Right cardiac atrium (tissue), 5 donors: ENCODE data around the gene STAM. TPM values are rescaled to one million over a fixed set of nuclear protein-coding genes. Genes with fewer than 3 reads are reported as not detected.
"Not testable (repeated sequence)": the region's sequence is repeated elsewhere in the genome, so short reads cannot be mapped to it uniquely, and the experiment has no call there.

Experiments used
- ATAC-seq, 2 donors: fragments of 200-7000 bp; cut with Tn5 transposase; one replicate each; pipeline versions ENCODE4 v1.8.0 to v1.9.1; 2020; ENCODE audit warnings: moderate library complexity in 2 of 2, mild to moderate bottlenecking in 1 of 2
- DNase-seq, 3 donors: peaks; one replicate each; pipeline ENCODE4 v3.0.0-alpha.2; 2020
- H3K27ac ChIP-seq: one replicate; pipeline ENCODE4 v1.5.1; 2013; ENCODE audit warnings: mild to moderate bottlenecking, low read length, control low read depth, moderate library complexity
- H3K27me3 ChIP-seq: one replicate; pipeline ENCODE4 v1.6.1; 2013; ENCODE audit not compliant: control insufficient read depth, insufficient read depth
- H3K4me1 ChIP-seq: one replicate; pipeline ENCODE4 v1.6.1; 2013; ENCODE audit warnings: low read length; ENCODE audit not compliant: control insufficient read depth, insufficient read depth
- H3K4me3 ChIP-seq: one replicate; pipeline ENCODE4 v1.5.1; 2013; ENCODE audit warnings: low read length, control low read depth
- H3K9me3 ChIP-seq: one replicate; pipeline ENCODE4 v1.6.1; 2013; ENCODE audit warnings: low read length; ENCODE audit not compliant: control insufficient read depth
- WGBS: extraction: QIAGEN DNeasy Blood & Tissue Kit; methylation state at CpG from one replicate; pipeline ENCODE4 v1.1.7; 2013; 5-methylcytosine and 5-hydroxymethylcytosine counted together
- intact Hi-C, 4 donors: fragments of 100-400 bp; cut with DNase I; formaldehyde crosslinking; loops; one replicate each; pipeline versions ENCODE4 v1.11.0 to v1.14.0; 2022 to 2023
- polyA plus RNA-seq: library from polyadenylated mRNA; stranded (reverse); fragments of 200-250 nt; gene quantifications from one replicate; pipeline ENCODE4 v1.2.3, GENCODE V29; 2013
- total RNA-seq, 4 donors: library from RNA; stranded (reverse); fragmentation: NEBNext Ultra II Directional; extraction: Animal tissue kit (Norgen Biotek cat#: 25700); gene quantifications; one replicate each; pipeline ENCODE4 v1.2.1, GENCODE V29; 2021
- donor health status: healthy with polysubstance abuse.
- donor health status: DM: no; HTN: yes; CAD: no.
- donor health status: DM: no; HTN: no; CAD: no.
- donor health status: DM: no; HTN: yes; CAD: no; lungs with severe emphysema.
- donor health status: DM: yes; HTN: yes; CAD: no.

Gene STAM
- total and polyA plus RNA-seq, 5 donors: 16.8 to 37.9 (median 33.7) TPM

GRCh38 chr10:17617031-17617911, 26.7 kb upstream of the STAM start, which contains the start of gene HACD1:
Gene HACD1, minus strand, starts transcription at chr10:17617374. Its CDS starts 35 bp downstream, at chr10:17617339.
- WGBS: under 1% methylated on average over 92 of the region's 92 CpGs

GRCh38 chr10:17622061-17622460, 21.9 kb upstream of the STAM start:
- Histone ChIP-seq H3K27ac (no peak overlapping the region), H3K27me3 (no peaks in the 10 kb centered on the region), H3K9me3 (no peaks in the 10 kb centered on the region), H3K4me1 (no peaks in the 10 kb centered on the region), H3K4me3 (no peak overlapping the region)
- DNase-seq (no peak), ATAC-seq (no peak)
- WGBS: 79% methylated on average over 8 of the region's 8 CpGs
- intact Hi-C loops: no loop called here

More at GRCh38 chr10:17617031-17617911, 26.7 kb upstream of the STAM start, which contains the start of gene HACD1:
- intact Hi-C loops: loop anchor here in 1 of 4 donors (10.0 kb wide), 1 partner anchor 118 kb away; no protein-coding TSS in a partner anchor
- DNase-seq (peak; percentile 62 to 86 (median 83)), ATAC-seq (peak; percentile 90)
- Histone ChIP-seq H3K4me1 (no peaks in the 10 kb centered on the region), H3K4me3 (peak within 1 kb of the TSS; percentile 80), H3K27ac (peak within 1 kb of the TSS; percentile 75), H3K27me3 (no peaks in the 10 kb centered on the region), H3K9me3 (no peaks in the 10 kb centered on the region)

- Histone ChIP-seq H3K27ac (no peak overlapping the region), H3K27me3 (no peaks in the 10 kb centered on the region), H3K9me3 (no peaks in the 10 kb centered on the region), H3K4me1 (no peaks in the 10 kb centered on the region), H3K4me3 (no peak overlapping the region)
- no peak for ATAC-seq
- DNase-seq: no peak
- intact Hi-C loops: no loop called here
- WGBS: 60% methylated on average over 3 of the region's 3 CpGs
Measured at GRCh38 chr10:17624996-17625395, 19.0 kb upstream of the STAM start.

DNA sequence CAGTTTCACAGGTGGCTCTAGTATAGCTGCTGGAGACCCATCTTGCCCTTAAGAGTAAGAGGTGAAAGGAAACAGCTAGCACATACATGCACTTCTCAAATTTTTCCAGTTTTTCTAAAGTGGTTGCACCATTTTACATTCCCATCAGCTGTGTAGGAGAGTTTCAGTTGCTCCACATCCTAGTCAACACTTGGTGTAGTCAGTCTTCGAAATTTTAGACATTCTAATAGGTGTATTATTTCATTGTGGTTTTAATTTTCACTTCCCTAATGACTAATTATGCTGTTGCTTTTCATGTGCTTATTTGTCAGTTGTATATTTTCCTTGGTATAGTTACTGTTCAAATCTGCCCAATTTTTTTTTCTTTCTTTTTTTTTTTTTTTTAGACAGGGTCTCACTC, 17.3 kb upstream of the STAM start:
- H3K27ac ChIP-seq: no peak overlapping the region
- H3K9me3 ChIP-seq: no peaks in the 10 kb centered on the region
- DNase-seq: no peak
- intact Hi-C loops: no loop called here
- H3K27me3 ChIP-seq: no peaks in the 10 kb centered on the region
- ATAC-seq: no peak
- WGBS: 58% methylated on average over 1 of the region's 1 CpG
- no peak overlapping the region for H3K4me3 ChIP-seq
- no peaks in the 10 kb centered on the region for H3K4me1 ChIP-seq

- intact Hi-C loops, H3K27ac ChIP-seq, H3K27me3 ChIP-seq, DNase-seq, ATAC-seq, H3K4me1 ChIP-seq, H3K4me3 ChIP-seq, H3K9me3 ChIP-seq: not testable (repeated sequence)
- WGBS: 88% methylated on average over 8 of the region's 8 CpGs
Measured at GRCh38 chr10:17632590-17632989, 11.4 kb upstream of the STAM start.

- Histone ChIP-seq H3K27ac (no peak overlapping the region), H3K4me1 (no peaks in the 10 kb centered on the region), H3K27me3 (no peaks in the 10 kb centered on the region), H3K9me3 (no peaks in the 10 kb centered on the region), H3K4me3 (no peak overlapping the region)
- 78% methylated on average over 1 of the region's 1 CpG for WGBS
- DNase-seq: no peak
- intact Hi-C loops: no loop called here
- no peak for ATAC-seq
Measured at GRCh38 chr10:17633353-17633752, 10.6 kb upstream of the STAM start.

DNA sequence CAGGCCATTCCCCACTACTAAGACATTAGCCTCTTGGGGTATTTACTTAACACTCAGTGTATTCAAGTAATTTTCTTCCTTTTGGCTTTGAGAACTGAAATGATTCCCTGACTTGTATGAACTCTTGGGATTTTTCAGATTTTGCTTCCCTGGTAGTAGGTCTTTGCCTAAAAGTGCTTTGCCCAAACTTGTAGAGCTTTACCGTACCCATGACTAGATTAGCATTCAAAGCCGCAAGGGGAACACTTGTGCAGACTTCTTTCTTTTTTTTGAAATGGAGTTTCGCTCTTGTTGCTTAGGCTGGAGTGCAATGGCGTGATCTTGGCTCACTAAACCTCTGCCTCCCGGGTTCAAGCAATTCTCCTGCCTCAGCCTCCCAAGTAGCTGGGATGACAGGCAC, 6.1 kb upstream of the STAM start:
- H3K27me3 ChIP-seq: no peaks in the 10 kb centered on the region
- H3K9me3 ChIP-seq: no peaks in the 10 kb centered on the region
- 98% methylated on average over 5 of the region's 5 CpGs for WGBS
- H3K27ac ChIP-seq: no peak overlapping the region
- no peak overlapping the region for H3K4me3 ChIP-seq
- ATAC-seq: no peak
- intact Hi-C loops: no loop called here
- DNase-seq: no peak
- no peaks in the 10 kb centered on the region for H3K4me1 ChIP-seq

GRCh38 chr10:17640331-17640816, 3.6 kb upstream of the STAM start:
- no peak for ATAC-seq
- H3K9me3 ChIP-seq: no peaks in the 10 kb centered on the region
- no peaks in the 10 kb centered on the region for H3K4me1 ChIP-seq
- intact Hi-C loops: no loop called here
- no peak for DNase-seq
- WGBS: 97% methylated on average over 4 of the region's 4 CpGs
- no peaks in the 10 kb centered on the region for H3K27me3 ChIP-seq
- H3K27ac ChIP-seq: no peak overlapping the region
- H3K4me3 ChIP-seq: no peak overlapping the region

GRCh38 chr10:17643339-17643754, 604 bp upstream of the STAM start:
- peak; percentile 87 to 93 for ATAC-seq
- peak overlapping the region; percentile 94 for H3K27ac ChIP-seq
- peak in 2 of 3 donors; percentile 82 to 86 for DNase-seq
- H3K9me3 ChIP-seq: no peaks in the 10 kb centered on the region
- H3K4me1 ChIP-seq: no peaks in the 10 kb centered on the region
- H3K4me3 ChIP-seq: peak overlapping the region; percentile 85
- WGBS: under 1% methylated on average over 13 of the region's 13 CpGs
- intact Hi-C loops: no loop called here
- no peaks in the 10 kb centered on the region for H3K27me3 ChIP-seq

- Histone ChIP-seq H3K4me3 (peak overlapping the region; percentile 85), H3K27ac (peak overlapping the region; percentile 94), H3K9me3 (no peaks in the 10 kb centered on the region), H3K27me3 (no peaks in the 10 kb centered on the region), H3K4me1 (peaks cover 2% of the 10 kb centered on the region)
- intact Hi-C loops: no loop called here
- DNase-seq: no peak
- WGBS: under 1% methylated on average over 9 of the region's 9 CpGs
- peak in 1 of 2 donors; percentile 36 for ATAC-seq
Measured at GRCh38 chr10:17644485-17644943, 563 bp downstream of the STAM start.

DNA sequence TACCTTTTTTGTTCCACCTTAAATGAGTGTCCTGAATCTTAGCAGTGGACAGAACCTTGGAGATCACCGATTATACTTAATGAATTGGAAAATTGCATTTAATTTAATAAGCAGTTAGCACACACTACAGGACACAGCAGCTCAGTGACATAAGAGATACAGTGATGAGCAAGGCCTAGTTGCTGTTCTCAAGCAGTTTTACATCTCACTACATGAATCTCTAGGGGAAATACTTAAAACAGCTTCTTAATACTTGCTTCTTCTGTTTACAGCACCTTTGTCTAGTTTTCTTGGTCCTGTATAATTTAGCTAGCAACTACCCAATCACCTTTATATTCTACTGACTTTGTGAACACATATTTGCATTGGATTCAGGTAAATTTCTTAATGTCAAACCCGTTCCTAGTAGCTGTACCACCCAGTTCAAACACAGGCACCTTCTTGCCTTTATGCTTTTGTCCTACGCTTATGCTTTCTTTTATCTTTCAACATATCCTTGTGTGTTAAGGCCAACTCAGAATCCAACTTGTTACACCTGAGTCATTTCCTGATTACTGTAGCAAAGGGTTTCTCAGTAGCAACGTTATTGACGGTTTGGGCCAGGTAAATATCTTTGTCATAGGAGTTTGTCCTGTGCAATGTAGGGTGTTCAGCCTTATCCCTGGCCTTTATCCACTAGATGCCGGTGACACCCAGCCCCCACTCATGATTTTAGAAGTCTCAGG, 1.8 kb downstream of the STAM start:
- DNase-seq (no peak), ATAC-seq (no peak)
- intact Hi-C loops: no loop called here
- Histone ChIP-seq H3K4me3 (peak overlapping the region; percentile 85), H3K27me3 (no peaks in the 10 kb centered on the region), H3K27ac (peak overlapping the region; percentile 81), H3K4me1 (peaks cover 2% of the 10 kb centered on the region), H3K9me3 (no peaks in the 10 kb centered on the region)
- 52% methylated on average over 6 of the region's 6 CpGs for WGBS
